Mesothelial cell of epicardium (in vitro differentiated cells): ENCODE results near the gene CTNNA2. TPM values are rescaled to one million over a fixed set of nuclear protein-coding genes. Genes with fewer than 3 reads are reported as not detected.

ENCODE experiments used
- DNase-seq, 2 experiments: peaks; one replicate each; pipeline ENCODE4 v3.0.0; 2021; ENCODE audit warnings: low spot score in 2 of 2; ENCODE audit not compliant: unreplicated experiment in 2 of 2
- H3K27ac Mint-ChIP-seq: 2 replicates; pipeline ENCODE4 v1.8.0; 2021; ENCODE audit warnings: mixed read lengths
- H3K27me3 Mint-ChIP-seq: 2 replicates; pipeline ENCODE4 v1.8.0; 2021; ENCODE audit warnings: low read depth, mixed read lengths
- H3K36me3 Mint-ChIP-seq: 2 replicates; pipeline ENCODE4 v1.8.0; 2021; ENCODE audit warnings: mixed read lengths
- H3K4me1 Mint-ChIP-seq: 2 replicates; pipeline ENCODE4 v1.8.0; 2021; ENCODE audit warnings: mixed read lengths
- H3K4me3 Mint-ChIP-seq: 2 replicates; pipeline ENCODE4 v1.8.0; 2021; ENCODE audit warnings: mild to moderate bottlenecking, moderate library complexity, mixed read lengths
- H3K9me3 Mint-ChIP-seq: 2 replicates; pipeline ENCODE4 v1.8.0; 2021; ENCODE audit warnings: mixed read lengths
- CTCF ChIP-seq: fragments of 200-600 bp; sonication (generic); IDR thresholded peaks from one replicate; pipeline ENCODE4 v1.5.0; 2021; ENCODE audit warnings: antibody characterized with exemption; ENCODE audit not compliant: unreplicated experiment
- total RNA-seq: library from RNA; stranded (reverse); gene quantifications from 3 replicates; pipeline ENCODE4 v1.2.1, GENCODE V29; 2021

Gene CTNNA2
- total RNA-seq, 1 donor from 2014 or later = 4.9 TPM

DNA sequence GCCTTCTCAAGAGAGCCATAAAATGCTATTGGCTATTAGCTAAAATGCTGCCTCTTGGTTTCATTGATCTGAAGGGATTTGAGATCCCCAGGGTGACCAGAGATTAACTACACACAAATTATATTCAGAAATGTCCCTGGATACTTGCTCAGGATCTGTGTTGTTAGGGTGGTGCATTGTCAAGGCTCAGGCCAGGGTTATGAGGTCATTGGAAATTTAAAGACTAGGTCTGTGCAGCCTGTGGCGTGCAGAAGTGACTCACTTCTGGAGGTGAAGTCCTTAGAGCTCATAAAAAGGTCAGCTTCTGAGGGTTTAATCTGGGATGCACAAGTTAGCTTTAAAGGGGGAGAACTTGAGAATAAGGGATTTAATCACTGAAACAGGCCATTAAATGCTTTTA is 768.2 kb downstream of the CTNNA2 start:
- peaks cover 14% of the 10 kb centered on the region for H3K9me3 Mint-ChIP-seq
- peaks cover 11% of the 10 kb centered on the region for H3K27me3 Mint-ChIP-seq
- H3K4me1 Mint-ChIP-seq = no peaks in the 10 kb centered on the region
- H3K36me3 Mint-ChIP-seq = peaks cover 1% of the 10 kb centered on the region
- DNase-seq = no peak
- H3K27ac Mint-ChIP-seq = no peak overlapping the region
- no peak for TF ChIP-seq CTCF
- H3K4me3 Mint-ChIP-seq = no peak overlapping the region

GRCh38 chr2:80288576-80288975 is 775.7 kb downstream of the CTNNA2 start:
- peaks cover 24% of the 10 kb centered on the region for H3K4me1 Mint-ChIP-seq
- TF ChIP-seq CTCF = no peak
- no peaks in the 10 kb centered on the region for H3K36me3 Mint-ChIP-seq
- peak; percentile 24 to 60 for DNase-seq
- peak overlapping the region; percentile 58 for H3K27ac Mint-ChIP-seq
- no peak overlapping the region for H3K4me3 Mint-ChIP-seq
- no peaks in the 10 kb centered on the region for H3K9me3 Mint-ChIP-seq
- peaks cover 21% of the 10 kb centered on the region for H3K27me3 Mint-ChIP-seq

DNA sequence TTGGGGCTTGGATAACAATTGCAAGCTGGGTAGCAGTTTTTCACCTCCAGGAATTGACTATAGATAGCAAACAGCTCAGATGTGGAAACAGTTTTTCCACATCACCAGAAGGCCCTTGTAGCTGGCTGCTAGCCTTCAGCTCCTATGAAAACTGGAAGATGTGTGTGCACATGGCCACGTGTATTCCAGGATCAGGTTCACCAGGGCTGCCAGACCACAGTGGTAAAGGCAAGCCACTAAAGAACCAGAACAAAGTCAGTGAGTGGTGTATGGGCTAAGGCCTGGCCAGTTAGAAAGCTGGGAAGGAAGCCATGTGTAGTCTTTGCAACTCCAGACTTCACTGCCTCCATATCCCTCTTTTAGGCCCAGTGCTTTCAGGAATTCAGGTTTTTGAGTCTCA is 778.8 kb downstream of the CTNNA2 start:
- Mint-ChIP-seq H3K27me3 (peaks cover 33% of the 10 kb centered on the region), H3K9me3 (no peaks in the 10 kb centered on the region), H3K4me3 (no peak overlapping the region), H3K4me1 (peaks cover 24% of the 10 kb centered on the region), H3K36me3 (no peaks in the 10 kb centered on the region), H3K27ac (no peak overlapping the region)
- no peak for TF ChIP-seq CTCF
- DNase-seq = no peak

DNA sequence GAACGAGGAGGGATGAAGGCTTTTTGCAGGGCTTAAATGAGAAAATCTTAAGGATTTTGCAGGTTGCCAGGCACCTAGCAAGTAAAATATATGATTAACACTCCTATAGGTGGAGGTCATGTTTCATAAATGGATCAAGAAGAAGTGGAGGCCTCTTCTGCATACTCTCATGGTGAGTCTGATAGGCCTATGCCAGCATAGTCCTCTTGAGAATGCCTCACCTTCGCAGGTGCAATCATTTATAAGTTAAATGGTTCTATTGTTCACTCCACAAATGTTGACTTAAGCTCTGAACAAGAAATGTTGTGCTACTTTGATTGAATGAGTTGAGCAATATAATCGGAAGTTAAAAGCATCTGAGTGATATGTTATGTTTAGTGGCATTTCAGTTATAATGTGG is 779.6 kb downstream of the CTNNA2 start:
- Mint-ChIP-seq H3K4me1 (peaks cover 24% of the 10 kb centered on the region), H3K4me3 (no peak overlapping the region), H3K36me3 (no peaks in the 10 kb centered on the region), H3K9me3 (no peaks in the 10 kb centered on the region), H3K27ac (no peak overlapping the region), H3K27me3 (peaks cover 36% of the 10 kb centered on the region)
- DNase-seq = no peak
- TF ChIP-seq CTCF = no peak

DNA sequence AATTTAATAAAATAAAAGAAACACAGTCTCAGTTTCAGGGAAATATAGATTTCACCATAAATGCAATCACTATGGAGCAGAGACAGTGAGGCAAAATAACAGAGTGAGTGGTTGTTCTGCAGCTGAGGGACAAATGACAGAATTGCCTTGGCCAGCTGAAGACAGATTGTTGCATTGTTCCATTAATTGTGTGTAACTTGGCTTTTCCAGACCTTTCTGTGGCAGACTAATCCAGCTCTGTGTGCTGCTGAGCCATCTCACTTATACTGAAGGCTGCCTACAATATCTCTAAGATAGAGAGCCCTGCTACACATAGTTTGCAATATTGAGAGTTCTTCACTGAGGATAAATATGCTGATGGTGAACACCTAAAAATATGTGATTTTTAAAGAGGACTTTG is 780.2 kb downstream of the CTNNA2 start:
- no peak for DNase-seq
- TF ChIP-seq CTCF = no peak
- Mint-ChIP-seq H3K36me3 (no peaks in the 10 kb centered on the region), H3K9me3 (no peaks in the 10 kb centered on the region), H3K4me1 (peaks cover 24% of the 10 kb centered on the region), H3K27ac (no peak overlapping the region), H3K4me3 (no peak overlapping the region), H3K27me3 (peaks cover 40% of the 10 kb centered on the region)

- Mint-ChIP-seq H3K27ac (no peak overlapping the region), H3K36me3 (no peaks in the 10 kb centered on the region), H3K4me1 (peaks cover 40% of the 10 kb centered on the region), H3K4me3 (no peak overlapping the region), H3K9me3 (no peaks in the 10 kb centered on the region), H3K27me3 (peaks cover 94% of the 10 kb centered on the region)
- DNase-seq = no peak
- no peak for TF ChIP-seq CTCF
These were observed 786.1 kb downstream of the CTNNA2 start for GRCh38 chr2:80298954-80299353.
